NCI-H460 (cell line): ENCODE data around the gene CYP19A1. TPM values are rescaled to one million over a fixed set of nuclear protein-coding genes. Genes with fewer than 3 reads are reported as not detected.

Experiments used
- DNase-seq: peaks from one replicate; pipeline ENCODE4 v3.0.0-alpha.2; 2016; ENCODE audit warnings: low read depth; ENCODE audit errors: extremely low read depth
- total RNA-seq: library from RNA; depleted of rRNA; stranded (reverse); fragments of >200 nt; shearing (Covaris generic); gene quantifications from 2 replicates; pipeline ENCODE4 v1.2.3, GENCODE V29; 2014

CYP19A1 gene
- total RNA-seq, 1 experiment from 2014 or later: 0.79 TPM

DNA sequence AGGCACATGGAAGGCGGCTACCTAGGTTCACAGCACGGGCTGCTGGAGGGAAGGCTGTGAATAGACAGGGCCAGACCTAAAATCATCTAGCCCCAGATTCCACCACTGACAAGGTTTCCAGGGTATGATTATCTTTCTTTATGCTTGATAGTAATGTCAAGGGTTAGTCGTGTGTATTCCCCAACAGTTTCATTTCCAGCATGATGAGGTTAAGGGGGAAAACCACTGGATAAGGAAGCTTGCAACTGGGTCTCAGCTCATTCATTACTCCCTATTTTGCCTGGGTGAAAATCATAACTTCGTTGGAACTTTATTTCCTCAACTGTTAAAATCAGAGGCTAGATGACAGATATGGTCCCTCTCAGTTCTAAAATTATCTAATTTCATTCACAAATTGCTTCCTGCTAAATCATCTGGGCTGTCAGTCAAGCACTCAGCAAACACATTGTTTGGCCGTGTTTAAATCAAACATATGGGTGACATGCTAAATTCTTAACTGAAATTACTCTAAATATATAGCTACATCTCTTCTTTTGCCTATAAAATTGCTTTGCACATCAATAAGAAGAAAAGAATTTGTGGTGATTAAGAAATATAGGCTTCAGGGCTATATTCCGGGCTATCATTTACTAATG, 111.7 kb downstream of the CYP19A1 start:
- no peak for DNase-seq

DNA sequence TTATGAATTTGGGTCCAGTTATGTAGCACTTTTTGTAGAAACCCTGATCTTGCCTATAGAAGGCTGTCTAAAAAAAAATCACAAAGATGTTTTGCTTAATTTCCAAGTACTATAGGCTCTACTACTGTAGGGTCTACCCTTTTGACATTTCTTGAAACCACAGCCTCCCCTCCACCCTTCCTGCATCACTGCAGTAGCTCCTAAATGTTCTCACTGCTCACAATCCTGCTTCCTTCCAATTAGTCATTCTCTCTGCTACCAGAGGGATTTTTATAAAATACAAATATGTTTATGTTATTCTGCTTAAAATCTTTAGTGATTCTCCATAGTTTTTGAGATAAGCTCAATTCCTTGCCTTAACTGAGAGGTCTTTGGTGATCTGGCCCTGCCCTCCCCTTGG, 114.0 kb downstream of the CYP19A1 start:
- DNase-seq: no peak

DNA sequence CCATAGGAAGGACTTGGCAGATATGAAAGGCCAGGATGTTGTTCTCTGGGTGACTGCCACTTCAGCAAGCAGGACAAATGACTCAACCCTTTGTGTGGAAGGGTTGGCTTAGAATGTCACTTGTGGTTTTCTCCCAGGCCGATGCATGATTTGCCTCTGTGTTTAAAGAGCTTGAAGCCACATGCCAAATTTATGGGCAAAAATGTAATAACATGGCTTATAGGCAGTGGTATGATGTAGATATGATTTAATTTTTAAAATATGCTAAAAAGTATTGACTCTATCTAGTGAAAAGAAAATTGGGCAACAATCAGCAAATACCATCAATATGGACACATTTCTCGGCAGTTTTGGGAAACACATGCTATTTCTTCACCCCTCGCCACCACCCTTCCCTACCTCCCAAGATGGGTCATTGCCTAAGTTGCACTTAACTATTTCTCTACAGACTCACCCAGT, 114.6 kb downstream of the CYP19A1 start:
- no peak for DNase-seq

DNA sequence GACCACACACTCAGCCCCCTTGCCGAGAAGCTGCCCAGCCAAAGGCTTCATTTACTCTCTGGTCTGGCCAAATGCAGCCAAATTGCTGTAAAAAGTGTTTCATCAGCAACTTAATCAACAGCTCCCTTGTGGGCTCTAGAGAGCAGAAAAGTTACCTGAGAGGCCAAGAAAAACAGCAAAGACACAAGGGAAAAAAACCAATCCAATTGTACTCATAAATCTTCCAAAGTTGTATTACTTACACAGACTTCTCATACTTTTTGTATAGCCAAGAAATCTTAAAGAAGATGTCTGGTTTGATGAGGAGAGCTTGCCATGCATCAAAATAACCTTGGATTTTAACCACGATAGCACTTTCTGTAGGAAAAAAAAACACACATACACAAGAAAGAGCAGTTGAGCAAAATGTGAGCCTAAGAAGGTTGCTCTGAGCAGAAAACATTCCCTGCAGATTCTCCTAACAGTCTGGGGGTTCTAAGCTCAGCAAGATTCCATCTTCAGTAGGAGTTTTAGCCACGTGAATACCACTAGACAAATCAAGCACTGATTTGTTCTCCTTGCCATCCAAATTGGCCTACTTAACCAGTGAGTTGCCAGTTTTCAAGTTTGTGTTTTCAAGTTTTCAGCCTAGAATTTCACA, 120.0 kb downstream of the CYP19A1 start:
- no peak for DNase-seq

DNA sequence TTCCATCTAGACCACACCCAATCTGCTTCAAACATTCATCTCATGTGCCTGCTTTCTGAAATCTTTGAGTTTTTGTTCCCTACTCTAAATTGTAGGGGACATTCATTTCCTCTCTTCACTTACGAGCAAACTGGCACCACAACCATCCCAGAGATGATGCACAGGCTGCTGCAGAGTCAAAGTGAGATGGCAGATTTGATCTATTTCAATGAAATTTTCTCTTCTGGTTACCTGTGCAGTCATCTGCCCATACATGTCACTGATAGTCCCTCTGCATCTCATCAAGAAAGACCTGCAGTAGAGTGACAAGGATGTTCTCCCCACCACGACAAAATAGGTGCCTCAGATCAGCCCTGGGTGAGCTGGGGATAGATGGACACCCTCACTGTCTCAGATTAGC, 125.5 kb downstream of the CYP19A1 start:
- no peak for DNase-seq

DNA sequence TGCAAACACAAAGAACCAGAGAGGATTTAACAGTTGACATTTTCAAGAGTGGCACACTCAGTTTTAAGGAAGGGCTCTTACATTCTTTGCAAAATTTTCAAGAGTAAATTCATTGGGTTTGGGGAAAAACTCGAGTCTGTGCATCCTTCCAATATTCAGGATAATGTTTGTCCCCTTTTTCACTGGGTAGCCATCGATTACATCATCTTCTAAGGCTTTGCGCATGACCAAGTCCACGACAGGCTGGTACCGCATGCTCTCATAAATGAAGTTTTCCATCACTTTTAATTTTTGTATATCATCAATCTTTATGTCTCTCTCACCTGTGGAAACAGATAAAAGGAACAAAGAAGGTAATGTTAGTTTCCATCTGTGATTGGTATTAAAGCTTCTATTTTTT, 126.2 kb downstream of the CYP19A1 start:
- no peak for DNase-seq

DNA sequence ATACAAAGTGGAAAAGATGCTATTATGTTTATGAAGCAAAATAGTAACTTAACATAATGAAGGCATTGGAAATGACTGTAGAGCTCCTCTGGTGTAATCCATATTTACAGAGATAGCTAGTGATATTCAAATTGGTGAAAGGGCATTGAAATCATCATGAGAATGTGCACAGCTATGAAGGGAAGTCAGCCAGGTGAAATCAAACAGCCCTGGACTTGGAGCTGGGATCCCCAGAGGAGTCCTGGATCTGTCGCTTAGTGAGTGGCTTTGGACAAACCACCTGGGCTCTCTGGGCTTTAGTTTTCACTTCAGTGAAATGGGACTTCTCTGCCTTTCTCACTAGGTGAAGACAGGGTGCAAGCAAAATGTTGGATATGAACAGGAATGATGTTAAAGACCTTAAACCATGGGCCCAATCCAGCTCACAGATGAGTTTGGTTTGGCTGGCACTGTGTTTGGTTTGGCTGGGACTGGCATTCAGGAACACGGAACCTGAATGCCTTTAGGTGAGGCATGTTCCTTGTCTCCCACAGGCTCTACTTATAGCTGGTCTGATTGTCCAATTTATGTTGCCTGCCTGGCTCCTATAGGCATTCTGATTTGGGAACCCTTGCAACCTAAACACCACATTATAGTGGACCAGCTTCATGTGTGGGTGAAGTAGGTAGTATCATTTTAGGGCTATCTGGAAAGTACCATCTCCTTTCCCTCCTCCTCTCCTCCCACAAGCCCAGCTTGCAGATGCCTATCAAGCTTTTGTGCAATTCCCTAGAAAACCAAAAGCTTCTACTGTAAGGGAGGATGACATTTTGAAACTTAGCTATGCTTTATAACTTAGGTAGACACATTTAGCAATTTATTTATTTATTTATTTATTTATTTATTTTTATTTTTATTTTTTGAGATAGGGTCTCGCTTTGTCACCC, 133.1 kb downstream of the CYP19A1 start:
- no peak for DNase-seq

DNA sequence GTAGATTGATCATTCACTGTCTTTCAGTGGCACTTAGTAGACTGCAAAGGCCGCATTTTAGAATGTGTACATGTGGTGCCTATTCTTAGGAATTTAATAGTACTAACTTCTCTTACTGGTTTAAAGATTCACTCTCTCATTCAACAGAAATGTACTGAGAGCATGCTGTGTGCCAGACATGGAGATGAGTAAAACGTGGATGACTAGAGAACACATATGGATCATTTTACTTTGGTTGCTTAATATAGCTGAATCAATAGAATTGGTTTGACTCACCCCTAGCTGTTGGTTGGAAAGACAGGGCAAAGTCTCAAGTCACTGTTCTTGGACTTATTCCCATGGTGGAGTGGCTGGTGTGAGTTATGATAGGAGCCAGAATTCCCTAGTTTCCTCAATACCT, 134.6 kb downstream of the CYP19A1 start:
- DNase-seq: no peak

DNA sequence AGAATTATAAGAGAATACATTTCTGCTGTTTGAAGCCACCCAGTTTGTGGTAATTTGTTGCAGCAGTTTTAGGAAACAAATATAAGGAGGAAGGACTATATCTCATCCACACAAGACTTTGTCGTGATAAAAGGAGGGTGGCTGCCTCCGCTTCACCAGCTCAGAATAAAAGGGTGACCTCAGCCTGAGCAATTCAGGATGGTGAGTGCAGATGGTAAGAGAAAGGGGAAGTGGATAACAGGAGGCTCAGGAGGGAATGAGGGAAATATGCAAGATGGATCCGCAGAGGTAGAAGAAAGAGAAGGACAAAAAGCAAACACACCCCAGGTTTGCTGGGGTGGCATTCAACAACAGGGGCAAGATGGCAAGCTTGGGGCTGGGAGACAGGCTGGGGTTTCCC, 135.6 kb downstream of the CYP19A1 start:
- DNase-seq: no peak

DNA sequence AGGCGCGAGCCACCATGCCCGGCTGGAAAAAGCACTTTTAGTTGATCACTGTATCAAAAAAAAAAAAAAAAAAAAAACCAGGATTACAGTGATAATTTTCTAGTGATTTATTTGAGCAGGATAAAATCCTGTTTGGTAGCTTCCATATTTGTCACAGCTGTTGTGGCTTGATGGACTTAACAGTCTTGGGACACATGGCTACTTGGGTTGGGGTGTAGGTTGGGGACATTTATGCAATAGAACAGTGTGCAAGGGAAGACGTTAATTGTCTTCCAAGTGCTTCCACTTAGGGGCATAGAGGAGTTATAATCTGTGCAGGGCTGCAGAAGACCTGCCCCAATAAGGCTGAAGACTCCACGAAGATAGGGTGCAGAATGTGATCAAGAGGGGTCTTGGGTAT, 136.8 kb downstream of the CYP19A1 start:
- no peak for DNase-seq

DNA sequence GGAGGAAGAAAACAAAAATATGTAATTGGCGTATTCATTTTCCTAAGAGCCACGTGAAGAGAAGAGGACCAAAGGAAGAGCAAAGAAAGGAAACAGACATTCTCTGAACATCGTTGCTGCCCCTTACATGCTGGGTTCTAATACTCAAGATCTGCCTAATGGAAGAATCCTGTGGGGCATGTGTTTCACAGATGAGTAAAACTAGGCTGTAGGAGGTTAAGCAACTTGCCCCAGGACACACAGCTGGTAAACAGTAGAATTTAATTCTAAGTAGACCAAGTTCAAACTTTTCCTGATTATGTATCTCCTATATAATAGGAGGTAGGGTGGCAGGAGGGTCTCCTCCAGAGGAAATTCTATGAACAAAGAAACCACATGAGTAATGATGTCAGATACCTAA, 137.6 kb downstream of the CYP19A1 start:
- DNase-seq: no peak

DNA sequence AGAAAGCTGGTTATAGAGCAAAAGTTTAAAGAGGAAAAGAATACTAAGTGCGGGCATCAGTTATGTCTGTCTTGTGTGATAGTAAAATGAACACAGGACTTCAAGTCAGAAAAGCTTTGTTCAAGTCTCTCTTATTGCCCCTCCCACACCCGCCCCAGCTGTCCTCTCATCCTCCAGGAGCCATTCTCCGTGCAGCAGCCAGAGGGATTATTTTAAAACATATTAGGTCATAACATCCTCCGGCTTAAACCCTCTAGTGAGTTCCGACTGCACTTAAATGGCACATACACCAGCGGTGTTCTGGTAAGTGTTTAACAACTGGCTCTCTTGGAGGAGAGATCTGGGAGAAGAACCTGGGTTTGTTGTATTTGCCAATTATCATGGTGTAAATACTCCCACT, 138.9 kb downstream of the CYP19A1 start:
- DNase-seq: no peak

DNA sequence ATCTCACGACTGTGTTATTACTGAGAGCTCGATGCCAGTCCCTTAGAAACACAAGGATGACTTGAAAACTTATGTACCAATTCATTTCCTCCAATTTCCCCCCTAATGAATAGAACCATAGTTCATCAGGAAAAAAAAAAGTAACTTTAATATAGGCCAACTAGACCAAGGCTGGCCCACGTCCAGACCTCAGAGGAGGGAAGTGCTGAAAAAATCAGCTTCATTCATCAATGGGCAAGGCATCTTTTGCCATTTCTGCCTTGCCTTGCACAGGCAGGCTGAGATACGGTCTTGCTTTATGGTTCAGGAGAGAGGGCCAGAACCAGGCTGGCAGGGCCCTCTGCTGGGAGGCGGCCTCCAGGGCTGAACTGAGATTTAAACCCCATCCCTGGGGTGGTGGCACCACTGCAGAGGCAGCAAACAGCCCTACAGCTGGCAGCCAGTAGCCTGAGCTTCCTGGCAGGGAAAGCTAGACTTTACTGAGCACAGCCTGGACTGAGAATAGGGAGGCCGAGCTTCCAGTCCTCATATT, 139.6 kb downstream of the CYP19A1 start:
- no peak for DNase-seq

DNA sequence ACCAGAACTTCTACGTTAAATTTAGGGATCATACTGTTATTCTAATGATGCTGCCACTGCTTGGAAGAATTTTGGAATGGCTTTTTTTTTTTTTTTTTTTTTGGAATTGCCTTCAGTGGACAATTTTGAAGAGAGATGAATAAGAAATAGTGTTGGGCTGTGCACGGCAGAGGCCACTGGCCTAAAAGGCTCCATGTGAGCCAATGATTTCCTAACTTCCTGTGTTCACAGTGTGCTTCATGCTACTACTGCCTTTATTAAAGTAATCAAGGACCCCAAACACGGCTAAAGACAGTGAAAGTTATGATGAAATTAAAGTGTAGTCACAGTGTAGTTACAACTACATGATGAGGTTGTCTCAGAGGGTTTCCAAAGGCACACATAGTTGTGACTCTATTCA, 142.9 kb downstream of the CYP19A1 start:
- DNase-seq: no peak

DNA sequence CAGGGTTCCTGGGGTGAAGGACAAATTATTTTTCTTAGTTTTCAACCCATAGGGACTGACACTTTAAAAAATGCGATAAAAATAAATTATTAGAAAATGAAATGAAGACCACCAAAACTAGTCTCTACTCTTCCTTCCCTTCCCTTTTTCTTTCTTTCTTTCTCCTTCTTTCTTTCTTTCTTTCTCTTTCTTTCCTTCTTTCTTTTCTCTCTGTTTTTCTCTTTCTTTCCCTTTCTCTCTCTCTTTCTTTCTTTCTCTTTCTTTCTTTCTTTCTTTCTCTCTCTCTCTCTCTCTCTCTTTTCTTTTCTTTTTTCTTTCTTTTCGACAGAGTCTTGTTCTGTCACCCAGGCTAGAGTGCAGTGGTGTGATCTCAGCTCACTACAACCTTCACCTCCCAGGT, 144.4 kb downstream of the CYP19A1 start:
- no peak for DNase-seq

DNA sequence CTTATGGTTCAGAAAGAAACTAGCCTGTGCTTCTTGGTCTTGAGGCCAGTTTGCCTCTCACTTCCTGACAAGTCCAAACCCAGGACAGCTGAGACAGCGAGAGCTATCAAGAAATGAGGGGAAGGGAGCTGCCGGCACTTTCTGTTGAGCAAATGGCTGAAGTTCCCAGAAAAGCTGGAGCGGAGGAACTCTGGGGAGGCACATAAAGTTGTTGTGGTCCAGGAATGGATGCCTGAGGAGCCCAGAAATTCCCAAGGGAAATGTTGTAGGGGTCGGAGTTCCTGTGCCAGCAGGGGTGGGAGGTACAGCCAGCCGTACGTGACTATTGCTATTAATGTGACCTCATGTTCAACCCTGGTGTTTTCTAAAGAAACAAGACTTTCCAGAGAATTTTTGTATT, 144.9 kb downstream of the CYP19A1 start:
- DNase-seq: no peak

DNA sequence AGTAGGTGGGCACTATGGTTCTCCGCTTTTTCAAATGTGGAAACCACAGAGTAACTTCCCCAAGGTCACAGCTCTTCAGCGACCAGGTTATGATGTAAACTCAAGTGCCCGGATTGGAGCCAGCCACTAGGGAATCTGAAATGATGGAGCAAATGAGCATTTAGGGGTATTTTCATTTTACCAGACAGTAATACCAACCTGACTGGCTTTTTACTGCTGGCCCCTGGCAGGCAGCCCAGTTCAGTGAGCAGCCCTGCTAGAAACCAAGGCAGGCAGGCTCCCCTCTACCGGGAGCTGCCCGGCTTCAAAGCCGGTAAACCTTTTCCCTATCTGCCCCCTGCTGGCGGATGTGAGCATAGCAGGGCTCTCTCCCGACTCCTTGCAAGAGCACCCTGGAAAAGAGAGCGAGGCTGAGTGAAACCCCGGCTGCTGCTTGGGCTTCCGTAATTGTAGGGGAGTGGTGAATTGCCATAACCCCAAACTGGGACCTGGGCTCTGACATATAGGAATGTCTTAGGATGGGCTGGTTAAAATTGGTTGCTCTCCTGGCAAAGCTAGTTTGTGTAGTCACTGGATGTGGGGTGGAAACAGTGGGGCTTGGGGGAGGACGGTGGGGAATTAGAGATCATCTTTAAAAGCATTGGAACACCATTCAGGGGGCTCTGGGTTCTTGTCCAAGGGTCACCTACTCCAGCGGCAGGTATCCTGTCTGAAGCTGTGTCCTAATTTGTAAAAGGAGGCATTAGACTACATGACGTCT, 145.7 kb downstream of the CYP19A1 start:
- peak; percentile 63 for DNase-seq

DNA sequence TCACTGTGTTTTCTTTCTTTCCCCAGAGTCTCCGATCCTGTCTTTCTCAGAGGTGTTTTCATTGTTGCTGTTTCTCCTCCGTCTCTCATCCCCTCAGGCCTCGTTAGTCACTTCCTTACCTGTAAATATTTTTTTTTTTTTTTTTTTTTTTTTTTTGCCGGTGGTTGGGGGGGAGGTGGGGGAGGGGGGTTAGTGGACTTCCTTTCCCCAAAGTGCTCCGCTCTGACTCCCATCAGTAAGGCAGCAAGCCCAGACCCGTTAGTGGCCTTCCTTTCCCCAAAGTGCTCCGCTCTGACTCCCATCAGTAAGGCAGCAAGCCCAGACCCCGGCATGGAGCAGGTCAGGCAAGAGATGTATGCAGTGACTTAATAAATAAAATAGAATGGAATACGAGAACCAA, 146.6 kb downstream of the CYP19A1 start:
- no peak for DNase-seq

DNA sequence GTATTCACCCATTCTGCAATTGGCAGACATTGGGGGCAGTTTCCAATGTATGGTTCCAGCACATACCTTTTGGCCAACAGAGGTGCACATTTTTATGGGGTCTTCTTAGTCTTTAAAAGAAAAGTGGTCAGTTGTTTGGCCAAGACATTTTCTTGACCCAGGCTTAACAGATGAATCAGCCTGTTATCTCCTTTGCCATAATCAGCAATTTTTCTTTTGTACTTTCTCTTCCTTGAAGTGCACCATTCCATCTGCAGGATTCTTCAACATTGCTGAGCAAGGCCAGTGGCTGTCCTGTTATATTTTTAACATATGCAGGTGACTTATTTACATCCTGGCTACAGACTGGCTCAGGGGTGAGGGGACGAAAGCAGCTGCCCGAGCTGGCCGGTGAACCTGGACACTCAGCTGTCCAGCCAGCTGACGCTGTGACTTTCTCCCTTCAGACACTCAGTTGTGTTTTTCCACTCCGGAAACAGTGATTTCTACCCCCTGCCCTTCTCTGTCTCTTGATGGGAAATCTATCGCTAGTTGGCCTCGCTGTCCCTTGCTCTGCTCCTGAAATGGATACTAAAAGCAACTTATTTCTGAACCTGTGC, 147.2 kb downstream of the CYP19A1 start:
- no peak for DNase-seq

DNA sequence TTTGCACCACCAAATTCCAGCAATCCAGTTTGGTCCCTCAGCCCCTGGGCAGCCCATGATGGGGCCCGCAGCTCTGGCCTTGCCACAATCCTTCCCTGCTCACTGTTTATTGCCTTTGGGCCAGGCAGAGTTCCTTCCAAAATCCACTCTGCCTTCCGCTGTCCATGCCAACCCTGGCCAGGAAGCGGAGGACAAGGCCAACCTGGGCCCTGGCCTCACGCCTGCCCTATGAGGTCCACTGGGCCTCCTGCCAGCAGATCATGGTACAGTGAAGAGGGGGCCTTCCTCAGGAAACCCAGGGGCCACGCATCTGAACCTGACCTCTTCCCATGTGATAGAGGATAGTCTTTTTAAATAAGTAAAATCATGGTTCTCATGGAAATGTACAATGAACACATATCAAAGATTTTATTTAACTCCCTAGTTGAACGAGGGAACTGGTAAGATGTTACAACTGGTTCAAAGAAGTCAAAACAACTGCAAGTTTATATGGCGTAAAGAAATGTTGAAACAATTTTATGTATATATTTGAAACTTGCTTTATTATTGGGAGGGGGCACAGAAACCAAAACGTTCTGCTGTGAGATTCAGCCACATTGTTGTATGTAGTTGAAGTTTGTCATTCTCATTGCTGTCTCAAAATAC, 147.8 kb downstream of the CYP19A1 start:
- DNase-seq: no peak
